H9 (cell line): ENCODE data around the gene ZMYND8. TPM values are rescaled to one million over a fixed set of nuclear protein-coding genes. Genes with fewer than 3 reads are reported as not detected.

ENCODE experiments used
- DNase-seq: peaks from one replicate; pipeline ENCODE4 v3.0.0-alpha.2; 2017
- H2AFZ ChIP-seq: one replicate; pipeline ENCODE4 v1.6.1; 2013; ENCODE audit warnings: mild to moderate bottlenecking, low read length, control low read depth, moderate library complexity
- H2AK5ac ChIP-seq: 2 replicates; pipeline ENCODE4 v1.6.1; 2013; ENCODE audit warnings: low read length, control low read depth, mixed read lengths; ENCODE audit not compliant: insufficient read length
- H2BK120ac ChIP-seq: one replicate; pipeline ENCODE4 v1.6.1; 2013; ENCODE audit warnings: low read depth, mild to moderate bottlenecking, low read length, control low read depth, inconsistent platforms; ENCODE audit not compliant: poor library complexity, severe bottlenecking
- H2BK12ac ChIP-seq: 2 replicates; pipeline ENCODE4 v1.6.1; 2013; ENCODE audit warnings: low read length, control low read depth, mixed read lengths, low read depth; ENCODE audit not compliant: insufficient read length
- H2BK15ac ChIP-seq: 2 replicates; pipeline ENCODE4 v1.6.1; 2013; ENCODE audit warnings: low read depth, low read length, control low read depth
- H2BK20ac ChIP-seq: one replicate; pipeline ENCODE4 v1.6.1; 2013; ENCODE audit warnings: low read depth, mild to moderate bottlenecking, low read length, control low read depth, inconsistent platforms; ENCODE audit not compliant: poor library complexity, severe bottlenecking
- H2BK5ac ChIP-seq: 2 replicates; pipeline ENCODE4 v1.6.1; 2013; ENCODE audit warnings: low read length, control low read depth, mixed read lengths; ENCODE audit not compliant: insufficient read length
- H3K14ac ChIP-seq: 2 replicates; pipeline ENCODE4 v1.6.1; 2013; ENCODE audit warnings: low read length, control low read depth; ENCODE audit not compliant: insufficient read depth
- H3K18ac ChIP-seq: 2 replicates; pipeline ENCODE4 v1.6.1; 2013; ENCODE audit warnings: low read depth, mild to moderate bottlenecking, mixed read lengths, low read length, control low read depth; ENCODE audit not compliant: insufficient read length
- H3K23ac ChIP-seq: 2 replicates; pipeline ENCODE4 v1.6.1; 2013; ENCODE audit warnings: low read length, control low read depth, mixed read lengths, low read depth; ENCODE audit not compliant: insufficient read length
- H3K23me2 ChIP-seq: 2 replicates; pipeline ENCODE4 v1.6.1; 2013; ENCODE audit warnings: low read depth, mild to moderate bottlenecking, mixed read lengths, low read length, control low read depth; ENCODE audit not compliant: insufficient read length, poor library complexity, severe bottlenecking
- H3K27ac ChIP-seq: 2 replicates; pipeline ENCODE4 v1.5.1; 2013; ENCODE audit warnings: low read length, control low read depth, mixed read lengths, low read depth; ENCODE audit not compliant: insufficient read length
- H3K27me3 ChIP-seq: 2 replicates; pipeline ENCODE4 v1.6.1; 2013; ENCODE audit warnings: low read length, control low read depth, inconsistent platforms; ENCODE audit not compliant: insufficient read depth
- H3K4ac ChIP-seq: 2 replicates; pipeline ENCODE4 v1.6.1; 2013; ENCODE audit warnings: low read depth, mild to moderate bottlenecking, control low read depth, inconsistent platforms, low read length, moderate library complexity
- H3K4me1 ChIP-seq: 2 replicates; pipeline ENCODE4 v1.6.1; 2013; ENCODE audit warnings: low read length, control low read depth, inconsistent platforms; ENCODE audit not compliant: insufficient read depth
- H3K4me2 ChIP-seq: 2 replicates; pipeline ENCODE4 v1.6.1; 2013; ENCODE audit warnings: low read length, control low read depth, mixed read lengths; ENCODE audit not compliant: insufficient read length, insufficient read depth
- H3K56ac ChIP-seq: 2 replicates; pipeline ENCODE4 v1.6.1; 2013; ENCODE audit warnings: low read depth, mild to moderate bottlenecking, mixed read lengths, low read length, control low read depth; ENCODE audit not compliant: insufficient read length
- H3K79me1 ChIP-seq: 2 replicates; pipeline ENCODE4 v1.6.1; 2013; ENCODE audit warnings: low read depth, mild to moderate bottlenecking, moderate library complexity, low read length, control low read depth, inconsistent platforms; ENCODE audit not compliant: insufficient read depth, poor library complexity, severe bottlenecking
- H3K79me2 ChIP-seq: 2 replicates; pipeline ENCODE4 v1.6.1; 2013; ENCODE audit warnings: low read length, control low read depth, inconsistent platforms; ENCODE audit not compliant: insufficient read depth
- H3K9ac ChIP-seq: 2 replicates; pipeline ENCODE4 v1.6.1; 2013; ENCODE audit warnings: low read length, control low read depth, mixed read lengths; ENCODE audit not compliant: insufficient read length; ENCODE audit errors: extremely low read depth
- H3K9me3 ChIP-seq: one replicate; pipeline ENCODE4 v1.6.1; 2013; ENCODE audit warnings: low read depth, low read length, inconsistent platforms; ENCODE audit not compliant: control insufficient read depth
- H3T11ph ChIP-seq: one replicate; pipeline ENCODE4 v1.6.1; 2013; ENCODE audit warnings: mild to moderate bottlenecking, low read length, control low read depth, inconsistent platforms
- H4K20me1 ChIP-seq: one replicate; pipeline ENCODE4 v1.6.1; 2013; ENCODE audit not compliant: control insufficient read depth, insufficient read length, insufficient read depth
- H4K5ac ChIP-seq: 2 replicates; pipeline ENCODE4 v1.6.1; 2013; ENCODE audit warnings: low read depth, mild to moderate bottlenecking, mixed read lengths, low read length, control low read depth; ENCODE audit not compliant: insufficient read length
- H4K8ac ChIP-seq: replicated peaks from 2 replicates; pipeline ENCODE4 v1.6.1; 2013; ENCODE audit warnings: low read length, control low read depth, mixed read lengths, low read depth; ENCODE audit not compliant: insufficient read length
- H4K91ac ChIP-seq: 2 replicates; pipeline ENCODE4 v1.6.1; 2013; ENCODE audit warnings: low read depth, mild to moderate bottlenecking, moderate library complexity, mixed read lengths, low read length, control low read depth; ENCODE audit not compliant: insufficient read length
- H3K27ac Mint-ChIP-seq, 3 experiments: 2 replicates in 2 of 3; 3 replicates in 1 of 3; pipeline ENCODE4 v1.8.0; 2020 to 2021; ENCODE audit warnings: mixed read lengths in 3 of 3, mild to moderate bottlenecking in 1 of 3, moderate library complexity in 1 of 3
- H3K27me3 Mint-ChIP-seq: 2 replicates; pipeline ENCODE4 v1.8.0; 2021; ENCODE audit warnings: low read depth, mild to moderate bottlenecking, moderate library complexity, mixed read lengths
- H3K36me3 Mint-ChIP-seq, 3 experiments: 2 replicates in 2 of 3; 3 replicates in 1 of 3; pipeline ENCODE4 v1.8.0; 2020 to 2021; ENCODE audit warnings: low read depth in 3 of 3, mixed read lengths in 3 of 3; ENCODE audit not compliant: insufficient read depth in 1 of 3
- H3K4me1 Mint-ChIP-seq, 2 experiments: 2 replicates each; pipeline ENCODE4 v1.8.0; 2020; ENCODE audit warnings: mixed read lengths in 2 of 2
- H3K4me3 Mint-ChIP-seq, 2 experiments: 2 replicates in 1 of 2; 3 replicates in 1 of 2; pipeline ENCODE4 v1.8.0; 2020 to 2021; ENCODE audit warnings: mild to moderate bottlenecking in 2 of 2, mixed read lengths in 2 of 2, moderate library complexity in 1 of 2
- H3K9me3 Mint-ChIP-seq, 2 experiments: 2 replicates in 1 of 2; 3 replicates in 1 of 2; pipeline ENCODE4 v1.8.0; 2020; ENCODE audit warnings: mild to moderate bottlenecking in 2 of 2, mixed read lengths in 2 of 2, moderate library complexity in 1 of 2
- WGBS: extraction: QIAGEN DNeasy Blood & Tissue Kit; methylation state at CpG from one replicate; pipeline ENCODE4 v1.1.7; 2013; ENCODE audit warnings: missing lambda C conversion rate, low lambda C conversion rate, mixed read lengths; ENCODE audit not compliant: insufficient read length; ENCODE audit errors: extremely low coverage; 5-methylcytosine and 5-hydroxymethylcytosine counted together
- total RNA-seq: library from RNA; stranded (reverse); gene quantifications from 2 replicates; pipeline ENCODE4 v1.2.1, GENCODE V29; 2021
- TF ChIP-seq, protein P1 (sequence below): fragments of 200-600 bp; sonication (generic); conservative IDR thresholded peaks from 3 replicates; pipeline ENCODE4 v1.8.0; 2021; ENCODE audit warnings: antibody characterized with exemption, mild to moderate bottlenecking

ZMYND8 gene
- total RNA-seq, 1 experiment from 2014 or later: 158 TPM

DNA sequence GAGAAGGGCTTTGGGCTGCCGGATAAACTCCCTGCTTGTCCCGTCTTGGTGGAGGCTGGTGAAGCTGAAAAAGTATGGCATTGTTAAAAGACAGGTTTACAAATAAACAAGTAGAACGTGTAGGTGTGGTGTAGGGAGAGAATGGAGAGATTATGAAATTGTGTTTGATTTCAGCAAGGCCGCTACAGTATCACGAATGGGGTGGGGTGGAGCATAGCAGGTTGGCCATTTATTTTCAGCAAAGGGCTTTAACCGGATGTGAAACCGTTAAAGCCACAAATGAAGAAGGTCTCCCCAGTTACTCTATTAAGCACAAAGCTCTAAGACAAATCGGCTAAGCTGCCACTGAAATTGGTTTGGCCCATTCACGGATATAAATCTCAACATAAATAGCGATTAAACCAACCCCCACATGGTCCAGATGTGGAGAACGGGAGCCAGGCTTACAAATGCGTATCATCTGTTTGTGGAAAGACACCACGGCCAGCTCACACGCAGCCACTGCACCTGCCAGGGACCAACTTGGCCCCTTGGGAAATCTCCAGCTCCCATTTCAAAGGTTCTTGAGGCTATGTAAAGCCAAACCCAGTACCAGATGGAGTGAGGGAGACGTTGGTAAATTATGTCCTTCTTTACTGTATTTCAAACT is 94.0 kb downstream of the ZMYND8 start:
- no peak overlapping the region for H2AFZ ChIP-seq
- no peak overlapping the region for H4K5ac ChIP-seq
- no peak overlapping the region for H4K8ac ChIP-seq
- H3K4me1 ChIP-seq: no peaks in the 10 kb centered on the region
- no peak overlapping the region for H2AK5ac ChIP-seq
- no peak overlapping the region for H3K23ac ChIP-seq
- Mint-ChIP-seq H3K36me3 (peaks cover 56 to 79% (median 79%) of the 10 kb centered on the region in 3 experiments), H3K9me3 (no peaks in the 10 kb centered on the region), H3K4me1 (peaks cover 15 to 20% of the 10 kb centered on the region in 2 experiments), H3K27me3 (peaks cover 2% of the 10 kb centered on the region; the same call in 1 of the 2 replicates), H3K27ac (peak overlapping the region in 1 of 3 experiments; percentile 41; a peak in 2 of 7 replicates), H3K4me3 (no peak overlapping the region)
- no peak overlapping the region for H3K18ac ChIP-seq
- H2BK15ac ChIP-seq: no peak overlapping the region
- H4K91ac ChIP-seq: no peak overlapping the region
- H2BK12ac ChIP-seq: no peak overlapping the region
- H2BK120ac ChIP-seq: no peak overlapping the region
- 100% methylated on average over 1 of the region's 15 CpGs for WGBS
- TF ChIP-seq, protein P1, sequence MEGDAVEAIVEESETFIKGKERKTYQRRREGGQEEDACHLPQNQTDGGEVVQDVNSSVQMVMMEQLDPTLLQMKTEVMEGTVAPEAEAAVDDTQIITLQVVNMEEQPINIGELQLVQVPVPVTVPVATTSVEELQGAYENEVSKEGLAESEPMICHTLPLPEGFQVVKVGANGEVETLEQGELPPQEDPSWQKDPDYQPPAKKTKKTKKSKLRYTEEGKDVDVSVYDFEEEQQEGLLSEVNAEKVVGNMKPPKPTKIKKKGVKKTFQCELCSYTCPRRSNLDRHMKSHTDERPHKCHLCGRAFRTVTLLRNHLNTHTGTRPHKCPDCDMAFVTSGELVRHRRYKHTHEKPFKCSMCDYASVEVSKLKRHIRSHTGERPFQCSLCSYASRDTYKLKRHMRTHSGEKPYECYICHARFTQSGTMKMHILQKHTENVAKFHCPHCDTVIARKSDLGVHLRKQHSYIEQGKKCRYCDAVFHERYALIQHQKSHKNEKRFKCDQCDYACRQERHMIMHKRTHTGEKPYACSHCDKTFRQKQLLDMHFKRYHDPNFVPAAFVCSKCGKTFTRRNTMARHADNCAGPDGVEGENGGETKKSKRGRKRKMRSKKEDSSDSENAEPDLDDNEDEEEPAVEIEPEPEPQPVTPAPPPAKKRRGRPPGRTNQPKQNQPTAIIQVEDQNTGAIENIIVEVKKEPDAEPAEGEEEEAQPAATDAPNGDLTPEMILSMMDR: no peak
- no peak overlapping the region for H3K9ac ChIP-seq
- no peaks in the 10 kb centered on the region for H3K27me3 ChIP-seq
- H3K23me2 ChIP-seq: no peaks in the 10 kb centered on the region
- no peak overlapping the region for H3K4ac ChIP-seq
- H3K79me1 ChIP-seq: peaks cover 15% of the 10 kb centered on the region
- H3K4me2 ChIP-seq: no peak overlapping the region
- H3K9me3 ChIP-seq: no peaks in the 10 kb centered on the region
- no peak overlapping the region for H3K14ac ChIP-seq
- H3K56ac ChIP-seq: no peak overlapping the region
- no peak overlapping the region for H2BK5ac ChIP-seq
- no peak for DNase-seq
- H3T11ph ChIP-seq: no peak overlapping the region
- no peak overlapping the region for H2BK20ac ChIP-seq
- H4K20me1 ChIP-seq: no peaks in the 10 kb centered on the region
- no peak overlapping the region for H3K27ac ChIP-seq
- H3K79me2 ChIP-seq: peaks cover 3% of the 10 kb centered on the region; the same call in 1 of the 2 replicates
